GM23248 (cell line): ENCODE results near the gene COL9A3. TPM values are rescaled to one million over a fixed set of nuclear protein-coding genes. Genes with fewer than 3 reads are reported as not detected.
A peak's percentile ranks its signal among the peaks of the same experiment; 100 is the strongest.

ENCODE experiments used
- DNase-seq: peaks from one replicate; pipeline ENCODE4 v3.0.0-alpha.2; 2015
- H2AFZ ChIP-seq: fragments of 200-600 bp; sonication (generic); 2 replicates; pipeline ENCODE4 v1.6.1; 2016; ENCODE audit warnings: antibody characterized with exemption
- H3F3A ChIP-seq: fragments of 200-600 bp; sonication (generic); 2 replicates; pipeline ENCODE4 v1.6.1; 2016; ENCODE audit warnings: mild to moderate bottlenecking, antibody characterized with exemption, mixed run types; ENCODE audit not compliant: insufficient read depth
- H3K27ac ChIP-seq: fragments of 200-600 bp; sonication (generic); 2 replicates; pipeline ENCODE4 v1.5.1; 2016; ENCODE audit warnings: mild to moderate bottlenecking
- H3K27me3 ChIP-seq: fragments of 200-600 bp; sonication (generic); replicated peaks from 2 replicates; pipeline ENCODE4 v1.6.1; 2016; ENCODE audit warnings: mild to moderate bottlenecking; ENCODE audit not compliant: insufficient read depth
- H3K36me3 ChIP-seq: fragments of 200-600 bp; sonication (generic); 2 replicates; pipeline ENCODE4 v1.6.1; 2016; ENCODE audit warnings: low read depth, mild to moderate bottlenecking
- H3K4me1 ChIP-seq: fragments of 200-600 bp; sonication (generic); 2 replicates; pipeline ENCODE4 v1.6.1; 2016; ENCODE audit warnings: mild to moderate bottlenecking; ENCODE audit not compliant: insufficient read depth
- H3K4me2 ChIP-seq: fragments of 200-600 bp; sonication (generic); one replicate; pipeline ENCODE4 v1.6.1; 2016; ENCODE audit warnings: mild to moderate bottlenecking; ENCODE audit not compliant: unreplicated experiment
- H3K4me3 ChIP-seq: fragments of 200-600 bp; sonication (generic); 2 replicates; pipeline ENCODE4 v1.5.1; 2016; ENCODE audit warnings: mild to moderate bottlenecking
- H3K79me2 ChIP-seq: fragments of 200-600 bp; sonication (generic); 2 replicates; pipeline ENCODE4 v1.6.1; 2016; ENCODE audit warnings: mild to moderate bottlenecking; ENCODE audit not compliant: insufficient read depth
- H3K9ac ChIP-seq: fragments of 200-600 bp; sonication (generic); 2 replicates; pipeline ENCODE4 v1.6.1; 2016; ENCODE audit warnings: mild to moderate bottlenecking
- H3K9me2 ChIP-seq: fragments of 200-600 bp; sonication (generic); 2 replicates; pipeline ENCODE4 v1.6.1; 2016; ENCODE audit warnings: mixed run types, mild to moderate bottlenecking, moderate library complexity; ENCODE audit not compliant: insufficient read depth
- H3K9me3 ChIP-seq: fragments of 200-600 bp; sonication (generic); one replicate; pipeline ENCODE4 v1.6.1; 2017; ENCODE audit warnings: low read depth
- H4K20me1 ChIP-seq: fragments of 200-600 bp; sonication (generic); 2 replicates; pipeline ENCODE4 v1.6.0; 2016; ENCODE audit not compliant: insufficient read depth
- EZH2 ChIP-seq: fragments of 200-600 bp; sonication (generic); IDR thresholded peaks from 2 replicates; pipeline ENCODE4 v1.6.1; 2018; ENCODE audit warnings: antibody characterized with exemption, mild to moderate bottlenecking; ENCODE audit not compliant: insufficient read depth, poor library complexity, severe bottlenecking
- EZH2phosphoT487 ChIP-seq: fragments of 200-600 bp; sonication (generic); IDR thresholded peaks from 2 replicates; pipeline ENCODE4 v1.6.1; 2018; ENCODE audit warnings: antibody characterized with exemption, moderate library complexity, mild to moderate bottlenecking, low read depth; ENCODE audit not compliant: insufficient read depth
- WGBS, 2 experiments: methylation state at CpG; one replicate each; pipeline ENCODE4 v1.1.6; 2015 to 2017; ENCODE audit warnings: low lambda C conversion rate in 2 of 2, low coverage in 1 of 2; ENCODE audit errors: missing lambda C conversion rate in 2 of 2; 5-methylcytosine and 5-hydroxymethylcytosine counted together
- in situ Hi-C: fragments of 300-500 bp; cut with MboI; formaldehyde crosslinking; loops from 2 replicates; pipeline ENCODE4 v1.15.0; 2020
- polyA plus RNA-seq: library from polyadenylated mRNA; unstranded; fragments of >200 nt; fragmentation: Nextera tagmentation; extraction: Ambion mirVana; gene quantifications from 2 replicates; pipeline ENCODE4 v1.2.1, GENCODE V29; 2016
- total RNA-seq: library from RNA; depleted of rRNA; stranded (reverse); fragments of >200 nt; shearing (Covaris generic); gene quantifications from 2 replicates; pipeline ENCODE4 v1.2.3, GENCODE V29; 2014

Gene COL9A3
- total and polyA plus RNA-seq, 2 experiments from 2014 or later, result 0.25 TPM; not detected in 1

DNA sequence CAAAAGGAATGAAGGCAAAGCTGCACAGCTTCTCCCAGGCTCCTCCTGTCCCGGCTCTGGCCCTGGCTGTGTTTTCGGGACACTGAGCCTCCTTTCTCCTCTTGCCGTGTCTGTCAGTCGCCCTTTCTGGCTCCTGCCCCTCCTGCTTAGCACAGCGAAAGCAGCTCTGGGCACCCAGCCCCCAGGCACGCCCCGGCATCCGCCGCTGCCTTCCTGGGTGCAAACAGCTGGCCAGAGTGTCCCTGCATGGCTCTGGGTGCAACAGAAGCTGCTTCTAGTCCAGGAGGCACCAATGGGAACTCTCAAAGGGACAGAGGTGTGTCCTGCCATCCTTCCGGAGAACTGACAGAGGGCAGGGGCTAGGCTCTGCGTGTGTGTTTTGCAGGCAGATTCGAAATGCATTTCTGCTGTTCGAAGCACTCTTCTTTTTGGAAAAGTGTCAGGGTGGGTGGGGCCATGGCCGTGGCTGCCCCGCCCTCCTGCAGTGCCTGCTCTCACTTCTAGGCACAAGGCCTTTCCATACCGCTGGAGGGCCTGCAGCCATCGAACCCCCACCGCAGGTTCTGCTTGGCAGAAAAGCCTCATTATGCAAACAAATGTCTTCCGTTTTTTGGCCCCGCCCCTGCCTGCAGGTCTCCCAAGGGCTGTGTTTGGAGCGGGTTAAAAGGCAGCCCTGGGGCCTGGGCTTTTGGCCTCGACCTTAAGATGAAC lies 15.5 kb downstream of the COL9A3 start:
- Histone ChIP-seq H3K27me3 (no peaks in the 10 kb centered on the region), H3K9ac (no peak overlapping the region), H4K20me1 (no peaks in the 10 kb centered on the region), H3K79me2 (no peaks in the 10 kb centered on the region), H3K9me3 (no peaks in the 10 kb centered on the region), H3K9me2 (no peaks in the 10 kb centered on the region), H3K4me3 (no peak overlapping the region), H3K36me3 (no peaks in the 10 kb centered on the region), H3K4me1 (no peaks in the 10 kb centered on the region), H3F3A (no peaks in the 10 kb centered on the region), H3K4me2 (no peak overlapping the region), H3K27ac (no peak overlapping the region), H2AFZ (no peak overlapping the region)
- 13 to 15% methylated on average over 22 of the region's 22 CpGs for WGBS, 2 experiments
- in situ Hi-C loops, result no loop called here
- TF ChIP-seq EZH2 (no peak), EZH2phosphoT487 (no peak)
- DNase-seq, result peak; percentile 21

DNA sequence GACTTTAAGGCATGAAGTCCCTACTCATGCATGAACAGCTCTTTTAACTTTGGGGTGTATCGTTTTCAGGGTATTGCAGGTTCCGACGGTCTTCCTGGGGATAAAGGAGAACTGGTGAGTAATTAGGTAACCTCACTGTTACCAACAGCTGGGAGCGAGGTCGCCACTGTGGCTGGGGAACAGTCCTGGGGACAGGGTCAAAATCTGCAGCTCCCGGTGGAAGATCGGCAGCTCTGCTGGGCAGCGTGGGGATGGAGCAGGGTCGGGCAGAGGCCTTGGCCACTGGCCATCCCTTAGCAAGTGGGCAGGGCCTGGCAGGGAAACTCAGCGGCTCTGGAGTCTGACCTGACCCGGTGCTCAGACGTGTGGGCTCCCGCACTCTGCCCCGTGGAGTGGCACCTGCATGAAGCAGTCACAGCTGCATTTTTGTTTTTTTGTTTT lies 16.1 kb downstream of the COL9A3 start:
- no peak for DNase-seq
- Histone ChIP-seq H3K9me3 (no peaks in the 10 kb centered on the region), H3F3A (no peaks in the 10 kb centered on the region), H3K36me3 (no peaks in the 10 kb centered on the region), H3K4me3 (no peak overlapping the region), H3K9me2 (no peaks in the 10 kb centered on the region), H3K4me2 (no peak overlapping the region), H3K27me3 (no peaks in the 10 kb centered on the region), H3K4me1 (no peaks in the 10 kb centered on the region), H3K79me2 (no peaks in the 10 kb centered on the region), H4K20me1 (no peaks in the 10 kb centered on the region), H3K27ac (no peak overlapping the region), H3K9ac (no peak overlapping the region), H2AFZ (no peak overlapping the region)
- WGBS, 2 experiments, result 75 to 80% methylated on average over 14 of the region's 14 CpGs
- in situ Hi-C loops, result no loop called here
- TF ChIP-seq EZH2, result no peak
- no peak for TF ChIP-seq EZH2phosphoT487

DNA sequence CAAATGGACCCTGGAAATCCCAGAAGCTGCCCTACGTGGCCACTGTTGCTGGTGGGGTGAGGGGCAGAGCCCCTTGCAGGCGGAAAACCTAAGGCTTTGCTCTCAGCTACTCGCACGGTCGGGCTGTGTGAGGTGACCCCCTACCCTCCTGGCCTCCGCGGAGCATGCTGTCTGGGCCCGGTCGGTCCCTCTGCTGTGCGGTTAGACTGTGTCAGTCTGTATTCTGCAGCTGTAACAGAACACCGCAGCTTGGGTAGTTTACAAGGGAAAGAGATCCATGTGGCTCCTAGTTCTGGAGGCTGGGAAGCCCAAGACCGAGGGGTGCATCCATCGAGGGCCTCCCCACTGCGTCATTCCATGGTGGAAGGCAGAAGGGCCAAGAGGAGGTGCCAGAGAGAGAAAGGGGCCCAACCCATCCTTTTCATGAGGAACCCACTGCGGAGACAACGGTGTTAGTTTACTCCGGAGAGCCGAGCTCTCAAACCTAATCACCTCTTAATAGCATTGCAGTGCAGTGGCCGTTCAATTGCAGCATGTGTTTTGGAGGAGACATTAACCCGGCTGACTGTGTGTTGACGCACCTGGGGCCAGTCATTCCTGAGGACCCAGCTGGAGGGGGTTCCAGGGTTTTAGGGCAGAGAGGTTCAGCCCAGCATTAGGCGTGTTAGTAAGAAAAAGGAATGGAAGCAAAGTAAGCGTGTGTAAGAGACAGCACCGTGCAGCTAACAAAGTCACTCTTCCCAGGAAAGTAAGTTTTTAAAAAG lies 18.3 kb downstream of the COL9A3 start:
- Histone ChIP-seq H3F3A (no peaks in the 10 kb centered on the region), H3K9me2 (no peaks in the 10 kb centered on the region), H3K4me1 (no peaks in the 10 kb centered on the region), H3K4me2 (no peak overlapping the region), H3K27ac (no peak overlapping the region), H3K9ac (no peak overlapping the region), H3K79me2 (no peaks in the 10 kb centered on the region), H3K9me3 (no peaks in the 10 kb centered on the region), H2AFZ (no peak overlapping the region), H3K4me3 (no peak overlapping the region), H3K36me3 (no peaks in the 10 kb centered on the region), H3K27me3 (no peaks in the 10 kb centered on the region), H4K20me1 (no peaks in the 10 kb centered on the region)
- DNase-seq, result no peak
- in situ Hi-C loops, result no loop called here
- TF ChIP-seq EZH2 (no peak), EZH2phosphoT487 (no peak)
- 81 to 84% methylated on average over 24 of the region's 24 CpGs for WGBS, 2 experiments

DNA sequence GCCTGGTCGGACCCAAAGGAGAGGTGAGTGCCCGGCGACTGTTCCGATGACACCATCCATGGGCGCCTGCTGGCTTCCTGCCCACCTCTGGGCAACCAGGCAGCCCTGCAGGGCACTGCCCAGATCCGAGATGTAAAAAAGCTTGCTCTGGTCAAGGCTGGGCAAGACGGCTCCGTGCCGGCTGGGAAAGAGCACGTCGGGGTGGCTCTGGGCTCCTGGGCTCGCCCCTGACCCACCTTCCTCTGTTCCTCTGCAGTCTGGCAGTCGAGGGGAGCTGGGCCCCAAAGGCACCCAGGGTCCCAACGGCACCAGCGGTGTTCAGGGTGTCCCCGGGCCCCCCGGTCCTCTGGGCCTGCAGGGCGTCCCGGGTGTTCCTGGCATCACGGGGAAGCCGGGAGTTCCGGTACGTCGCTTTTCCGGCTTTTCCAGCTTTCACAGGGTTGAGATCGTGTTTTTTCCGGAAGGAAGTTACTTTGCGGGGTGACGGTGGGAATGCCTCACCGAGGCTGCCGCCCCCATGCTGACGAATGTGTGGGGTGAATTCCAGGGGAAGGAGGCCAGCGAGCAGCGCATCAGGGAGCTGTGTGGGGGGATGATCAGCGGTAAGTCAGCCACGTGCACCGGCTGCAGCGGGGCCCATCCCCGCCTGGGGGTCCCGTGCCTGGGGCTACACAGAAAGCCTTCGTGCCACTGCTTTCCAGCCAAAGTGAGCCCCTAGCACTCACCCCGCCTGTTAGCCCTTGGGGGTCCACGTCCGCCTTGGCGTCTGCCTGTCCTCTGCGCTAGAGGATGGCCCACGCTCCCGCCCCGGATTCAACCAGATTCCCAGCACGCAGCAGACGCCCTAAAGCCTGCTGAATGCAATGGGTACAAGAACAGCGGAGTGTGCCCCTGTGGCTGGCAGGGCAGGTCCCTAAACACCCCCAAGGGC lies 19.3 kb downstream of the COL9A3 start:
- Histone ChIP-seq H3F3A (no peaks in the 10 kb centered on the region), H3K4me1 (no peaks in the 10 kb centered on the region), H4K20me1 (no peaks in the 10 kb centered on the region), H3K4me3 (no peak overlapping the region), H3K79me2 (no peaks in the 10 kb centered on the region), H3K4me2 (no peak overlapping the region), H3K9ac (no peak overlapping the region), H3K27ac (no peak overlapping the region), H3K36me3 (no peaks in the 10 kb centered on the region), H2AFZ (peak overlapping the region; percentile 46), H3K9me2 (no peaks in the 10 kb centered on the region), H3K9me3 (no peaks in the 10 kb centered on the region), H3K27me3 (no peaks in the 10 kb centered on the region)
- DNase-seq, result peak; percentile 69
- in situ Hi-C loops, result no loop called here
- WGBS, 2 experiments, result 54 to 58% methylated on average over 40 to 52 of the region's 52 CpGs
- TF ChIP-seq EZH2phosphoT487, result no peak
- no peak for TF ChIP-seq EZH2
